A673 (cell line): ENCODE results near the gene SEC16B.

Experiments
- CTCF ChIP-seq: fragments of 300-800, 200-600 bp; sonication (generic); conservative IDR thresholded peaks from 2 replicates; pipeline ENCODE4 v1.5.1; 2017; ENCODE audit warnings: low read depth, mild to moderate bottlenecking, antibody characterized with exemption, low read length, moderate library complexity, mixed read lengths
- EZH2 ChIP-seq: fragments of 200-600 bp; sonication (generic); IDR thresholded peaks from 2 replicates; pipeline ENCODE4 v1.6.1; 2017; ENCODE audit warnings: borderline replicate concordance, low read depth, mild to moderate bottlenecking, mixed read lengths, antibody characterized with exemption, low read length; ENCODE audit not compliant: poor library complexity, severe bottlenecking

- TF ChIP-seq CTCF: no peak
- no peak for TF ChIP-seq EZH2
Observed at GRCh38 chr1:177921590-177921989, 48.3 kb downstream of the SEC16B start.
